IMR-90 (cell line): ENCODE measurements around the gene TSPAN33. TPM values are rescaled to one million over a fixed set of nuclear protein-coding genes. Genes with fewer than 3 reads are reported as not detected.

Experiments
- ATAC-seq: fragments of 200-7000 bp; cut with Tn5 transposase; 2 replicates; pipeline ENCODE4 v1.9.1; 2020; ENCODE audit warnings: low read depth, mild to moderate bottlenecking, moderate library complexity
- BruUV-seq: library from RNA; stranded (reverse); fragments of 400-500 nt; replicated peaks from 2 replicates; lab custom pipeline; 2021; lab: Mats Ljungman, UMichigan
- CTCF ChIA-PET: fragments of 300-600 bp; formaldehyde crosslinking; extraction: SDS; loops from one replicate; lab custom pipeline; 2021; ENCODE audit warnings: antibody characterized with exemption; lab: Yijun Ruan, JAX
- POLR2A ChIA-PET: fragments of 300-600 bp; sonication (Branson Sonifier 250); formaldehyde crosslinking; loops from one replicate; lab custom pipeline; 2022; ENCODE audit warnings: antibody characterized with exemption; ENCODE audit not compliant: unreplicated experiment; lab: Charles Lee
- DNase-seq: peaks from one replicate; pipeline ENCODE4 v3.0.0; 2013
- H2AFZ ChIP-seq: replicated peaks from 2 replicates; pipeline ENCODE3; 2013; ENCODE audit warnings: low read length, mild to moderate bottlenecking; ENCODE audit not compliant: poor library complexity
- H2AK5ac ChIP-seq: 2 replicates; pipeline ENCODE4 v1.6.1; 2013; ENCODE audit warnings: low read depth, low read length, inconsistent platforms
- H2AK9ac ChIP-seq: replicated peaks from 2 replicates; pipeline ENCODE3; 2013; ENCODE audit warnings: mild to moderate bottlenecking, low read depth, low read length, moderate library complexity; ENCODE audit not compliant: poor library complexity
- H2BK120ac ChIP-seq: 2 replicates; pipeline ENCODE4 v1.6.1; 2013; ENCODE audit warnings: low read depth, low read length, inconsistent platforms
- H2BK15ac ChIP-seq: 3 replicates; pipeline ENCODE4 v1.6.1; 2013; ENCODE audit warnings: low read depth, low read length, inconsistent platforms
- H2BK20ac ChIP-seq: 2 replicates; pipeline ENCODE4 v1.6.1; 2013; ENCODE audit warnings: low read depth, mild to moderate bottlenecking, inconsistent platforms, low read length, moderate library complexity
- H2BK5ac ChIP-seq: 2 replicates; pipeline ENCODE4 v1.6.1; 2013; ENCODE audit warnings: mild to moderate bottlenecking, low read depth, low read length, inconsistent platforms; ENCODE audit not compliant: poor library complexity, severe bottlenecking
- H3K14ac ChIP-seq: replicated peaks from 2 replicates; pipeline ENCODE4 v1.6.1; 2013; ENCODE audit warnings: low read depth, low read length, inconsistent platforms
- H3K18ac ChIP-seq: 2 replicates; pipeline ENCODE4 v1.6.1; 2013; ENCODE audit warnings: low read depth, low read length, control low read depth
- H3K23ac ChIP-seq: 2 replicates; pipeline ENCODE4 v1.6.1; 2013; ENCODE audit warnings: low read depth, low read length, inconsistent platforms
- H3K27ac ChIP-seq: 2 replicates; pipeline ENCODE4 v1.5.1; 2013; ENCODE audit warnings: mild to moderate bottlenecking, control low read depth, low read length; ENCODE audit not compliant: insufficient read depth
- H3K27me3 ChIP-seq: 2 replicates; pipeline ENCODE4 v1.6.1; 2013; ENCODE audit warnings: low read length; ENCODE audit not compliant: control insufficient read depth, insufficient read depth
- H3K36me3 ChIP-seq: 2 replicates; pipeline ENCODE4 v1.6.1; 2013; ENCODE audit warnings: low read length, mixed read lengths; ENCODE audit not compliant: control insufficient read depth, insufficient read depth
- H3K4ac ChIP-seq: 2 replicates; pipeline ENCODE4 v1.6.1; 2013; ENCODE audit warnings: low read depth, low read length, inconsistent platforms
- H3K4me1 ChIP-seq: 2 replicates; pipeline ENCODE4 v1.6.1; 2013; ENCODE audit warnings: low read length, mixed read lengths; ENCODE audit not compliant: control insufficient read depth, insufficient read depth
- H3K4me2 ChIP-seq: 2 replicates; pipeline ENCODE4 v1.6.1; 2013; ENCODE audit warnings: low read depth, mild to moderate bottlenecking, control low read depth, low read length, moderate library complexity
- H3K4me3 ChIP-seq: 2 replicates; pipeline ENCODE4 v1.5.1; 2013; ENCODE audit warnings: low read depth, mild to moderate bottlenecking, control low read depth, low read length, moderate library complexity; ENCODE audit not compliant: insufficient read depth
- H3K56ac ChIP-seq: 2 replicates; pipeline ENCODE4 v1.6.1; 2013; ENCODE audit warnings: low read length, inconsistent platforms; ENCODE audit not compliant: insufficient read depth; ENCODE audit errors: extremely low read depth
- H3K79me1 ChIP-seq, 2 experiments: 2 replicates each; pipeline ENCODE4 v1.6.1; 2013; ENCODE audit warnings: low read length in 2 of 2, inconsistent platforms in 1 of 2, low read depth in 1 of 2
- H3K9ac ChIP-seq: 2 replicates; pipeline ENCODE4 v1.6.1; 2013; ENCODE audit warnings: low read depth, low read length, control low read depth
- H3K9me1 ChIP-seq: 2 replicates; pipeline ENCODE4 v1.6.1; 2013; ENCODE audit warnings: low read length, inconsistent platforms; ENCODE audit not compliant: insufficient read depth
- H3K9me3 ChIP-seq: 2 replicates; pipeline ENCODE4 v1.6.1; 2013; ENCODE audit warnings: low read length; ENCODE audit not compliant: control insufficient read depth, insufficient read depth
- H4K20me1 ChIP-seq: 2 replicates; pipeline ENCODE4 v1.6.1; 2013; ENCODE audit warnings: low read length, inconsistent platforms; ENCODE audit not compliant: insufficient read depth
- H4K5ac ChIP-seq: 2 replicates; pipeline ENCODE4 v1.6.1; 2013; ENCODE audit warnings: mild to moderate bottlenecking, low read depth, low read length, control low read depth
- H4K8ac ChIP-seq, 2 experiments: 2 replicates each; pipeline ENCODE4 v1.6.1; 2013; ENCODE audit warnings: low read depth in 2 of 2, low read length in 2 of 2, control low read depth in 1 of 2, inconsistent platforms in 1 of 2
- H4K91ac ChIP-seq: 2 replicates; pipeline ENCODE4 v1.6.1; 2013; ENCODE audit warnings: low read depth, low read length, inconsistent platforms; ENCODE audit not compliant: insufficient read depth
- BHLHE40 ChIP-seq: fragments of 150-350 bp; IDR thresholded peaks from 2 replicates; pipeline ENCODE4 v1.6.1; 2016; ENCODE audit warnings: mild to moderate bottlenecking, low read depth, low read length
- CEBPB ChIP-seq: IDR thresholded peaks from 2 replicates; pipeline ENCODE4 v1.6.1; 2012; ENCODE audit warnings: low read depth, low read length, improper control_type of control experiment
- CHD1 ChIP-seq: IDR thresholded peaks from 2 replicates; pipeline ENCODE4 v1.6.1; 2012; ENCODE audit warnings: low read depth, low read length, improper control_type of control experiment
- FOS ChIP-seq: fragments of 150-350 bp; IDR thresholded peaks from 2 replicates; pipeline ENCODE4 v1.6.1; 2016; ENCODE audit warnings: low read depth, low read length
- MAFK ChIP-seq: IDR thresholded peaks from 2 replicates; pipeline ENCODE4 v1.6.1; 2012; ENCODE audit warnings: low read depth, low read length, improper control_type of control experiment
- MAZ ChIP-seq: IDR thresholded peaks from 2 replicates; pipeline ENCODE4 v1.6.1; 2012; ENCODE audit warnings: low read depth, mild to moderate bottlenecking, low read length, improper control_type of control experiment, moderate library complexity, borderline replicate concordance
- MXI1 ChIP-seq: IDR thresholded peaks from 2 replicates; pipeline ENCODE4 v1.6.1; 2012; ENCODE audit warnings: low read depth, mild to moderate bottlenecking, low read length, moderate library complexity, borderline replicate concordance
- NFE2L2 ChIP-seq: fragments of 150-350 bp; IDR thresholded peaks from 2 replicates; pipeline ENCODE4 v1.6.1; 2016; ENCODE audit warnings: low read depth, mild to moderate bottlenecking, low read length
- POLR2A ChIP-seq: IDR thresholded peaks from 2 replicates; pipeline ENCODE4 v1.6.1; 2012; ENCODE audit warnings: mild to moderate bottlenecking, low read depth, low read length
- RCOR1 ChIP-seq: IDR thresholded peaks from 2 replicates; pipeline ENCODE4 v1.6.1; 2012; ENCODE audit warnings: mild to moderate bottlenecking, low read length, improper control_type of control experiment; ENCODE audit not compliant: insufficient replicate concordance
- RFX5 ChIP-seq: IDR thresholded peaks from 2 replicates; pipeline ENCODE4 v1.8.0; 2012; ENCODE audit warnings: low read depth, mild to moderate bottlenecking, low read length, moderate library complexity
- SMC3 ChIP-seq: fragments of 150-350 bp; IDR thresholded peaks from 2 replicates; pipeline ENCODE4 v1.6.1; 2016; ENCODE audit warnings: low read depth, mild to moderate bottlenecking, antibody characterized with exemption, low read length, moderate library complexity
- WGBS, 2 experiments: methylation state at CpG; one replicate each; pipeline versions ENCODE4 v1.1.5 to v1.1.7; 2013; ENCODE audit warnings: missing lambda C conversion rate in 2 of 2; ENCODE audit not compliant: insufficient read length in 1 of 2; ENCODE audit errors: extremely low coverage in 2 of 2; 5-methylcytosine and 5-hydroxymethylcytosine counted together
- dilution Hi-C: fragments of 300-500 bp; cut with HindIII; formaldehyde crosslinking; loops from one replicate; pipeline ENCODE4 v1.14.3; 2018; ENCODE audit warnings: low sequenced_read_pairs; ENCODE audit not compliant: unreplicated experiment
- in situ Hi-C: fragments of 300-500 bp; cut with MboI; formaldehyde crosslinking; loops from 3 replicates; pipeline ENCODE4 v1.14.3; 2019; ENCODE audit warnings: low sequenced_read_pairs, inconsistent platforms, mixed read lengths
- intact Hi-C: fragments of 100-400 bp; cut with micrococcal nuclease; formaldehyde crosslinking; loops from 2 replicates; pipeline ENCODE4 v1.10.0; 2022
- polyA plus RNA-seq, 3 experiments: library from polyadenylated mRNA; depleted of rRNA; stranded (reverse); fragments of >200 nt; gene quantifications; 2 replicates each; pipeline ENCODE4 v1.2.3, GENCODE V29; 2012; ENCODE audit warnings: low replicate concordance in 1 of 3
- total RNA-seq: library from RNA; depleted of rRNA; stranded (reverse); fragments of >200 nt; gene quantifications from 2 replicates; pipeline ENCODE4 v1.2.3, GENCODE V29; 2012
- TF ChIP-seq, protein P1 (sequence below): conservative IDR thresholded peaks from 2 replicates; pipeline ENCODE4 v1.5.1; 2012; ENCODE audit warnings: mild to moderate bottlenecking, low read depth, low read length, improper control_type of control experiment
- TF ChIP-seq, protein P2 (sequence below): fragments of 150-350 bp; IDR thresholded peaks from 2 replicates; pipeline ENCODE4 v1.6.1; 2016; ENCODE audit warnings: low read depth, mild to moderate bottlenecking, low read length, moderate library complexity, borderline replicate concordance

TSPAN33 gene
- total and polyA plus RNA-seq, 2 of the 4 experiments (the other 2 are of a cell fraction), result 0.17 to 0.36 TPM

- TF ChIP-seq MAZ, result no peak
Measured at GRCh38 chr7:129169686-129170440, 25.4 kb downstream of the TSPAN33 start (continued).

DNA sequence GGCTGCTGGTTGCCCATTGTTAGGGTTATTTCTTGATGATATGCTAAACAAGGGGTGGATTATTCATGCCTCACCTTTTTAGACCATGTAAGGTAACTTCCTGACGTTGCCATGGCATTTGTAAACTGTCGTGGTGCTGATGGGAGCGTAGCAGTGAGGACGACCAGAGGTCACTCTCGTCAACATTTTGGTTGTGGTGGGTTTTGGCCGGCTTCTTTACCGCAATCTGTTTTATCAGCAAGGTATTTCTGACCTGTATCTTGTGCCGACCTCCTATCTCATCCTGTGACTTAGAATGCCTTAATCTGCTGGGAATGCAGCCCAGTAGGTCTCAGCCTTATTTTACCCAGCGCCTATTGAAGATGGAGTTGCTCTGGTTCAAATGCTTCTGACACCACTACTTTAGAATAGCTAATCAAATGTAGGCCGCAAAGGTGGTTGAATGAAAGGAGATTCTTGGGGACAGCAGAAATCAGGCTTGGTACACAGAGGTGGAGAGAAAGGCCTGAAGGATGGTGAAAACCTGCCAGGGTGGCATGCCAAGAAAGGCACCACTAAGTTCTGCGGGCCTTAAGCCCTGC lies 26.0 kb downstream of the TSPAN33 start:
- ATAC-seq (no peak), DNase-seq (no peak)
- Histone ChIP-seq H3K79me1 (no peaks in the 10 kb centered on the region), H2BK120ac (no peak overlapping the region), H3K4me1 (no peaks in the 10 kb centered on the region; the same call in 1 of the 2 replicates), H3K4me3 (no peak overlapping the region), H3K14ac (no peak overlapping the region), H3K36me3 (no peaks in the 10 kb centered on the region), H3K4ac (no peak overlapping the region), H3K9me3 (peaks cover 3% of the 10 kb centered on the region; the same call in 1 of the 2 replicates), H3K23ac (no peak overlapping the region), H4K8ac (no peak overlapping the region), H4K91ac (no peak overlapping the region), H2BK20ac (no peak overlapping the region), H2BK5ac (no peak overlapping the region), H3K9ac (no peak overlapping the region), H2BK15ac (no peak overlapping the region), H3K27me3 (peaks cover 48% of the 10 kb centered on the region), H3K18ac (no peak overlapping the region), H4K5ac (no peak overlapping the region), H2AK9ac (no peak overlapping the region), H2AFZ (no peak overlapping the region), H3K9me1 (no peaks in the 10 kb centered on the region), H3K4me2 (no peak overlapping the region), H3K27ac (no peak overlapping the region), H2AK5ac (no peak overlapping the region), H3K56ac (no peak overlapping the region), H4K20me1 (no peaks in the 10 kb centered on the region)
- dilution Hi-C loops (no loop called here), in situ Hi-C loops (no loop called here), intact Hi-C loops (no loop called here)
- no TSS peak for BruUV-seq
- WGBS, 2 experiments, result 80% methylated on average over 1 of the region's 11 CpGs; no CpG with 5 or more reads in 1 of the 2 experiments
- POLR2A ChIA-PET, result no interaction called here
- CTCF ChIA-PET, result no interaction called here
- TF ChIP-seq CHD1 (no peak), MAZ (no peak), RFX5 (no peak), RCOR1 (no peak), MXI1 (no peak), SMC3 (no peak), BHLHE40 (no peak), CEBPB (no peak), POLR2A (no peak), NFE2L2 (no peak), MAFK (no peak), FOS (no peak)
- TF ChIP-seq, protein P1, sequence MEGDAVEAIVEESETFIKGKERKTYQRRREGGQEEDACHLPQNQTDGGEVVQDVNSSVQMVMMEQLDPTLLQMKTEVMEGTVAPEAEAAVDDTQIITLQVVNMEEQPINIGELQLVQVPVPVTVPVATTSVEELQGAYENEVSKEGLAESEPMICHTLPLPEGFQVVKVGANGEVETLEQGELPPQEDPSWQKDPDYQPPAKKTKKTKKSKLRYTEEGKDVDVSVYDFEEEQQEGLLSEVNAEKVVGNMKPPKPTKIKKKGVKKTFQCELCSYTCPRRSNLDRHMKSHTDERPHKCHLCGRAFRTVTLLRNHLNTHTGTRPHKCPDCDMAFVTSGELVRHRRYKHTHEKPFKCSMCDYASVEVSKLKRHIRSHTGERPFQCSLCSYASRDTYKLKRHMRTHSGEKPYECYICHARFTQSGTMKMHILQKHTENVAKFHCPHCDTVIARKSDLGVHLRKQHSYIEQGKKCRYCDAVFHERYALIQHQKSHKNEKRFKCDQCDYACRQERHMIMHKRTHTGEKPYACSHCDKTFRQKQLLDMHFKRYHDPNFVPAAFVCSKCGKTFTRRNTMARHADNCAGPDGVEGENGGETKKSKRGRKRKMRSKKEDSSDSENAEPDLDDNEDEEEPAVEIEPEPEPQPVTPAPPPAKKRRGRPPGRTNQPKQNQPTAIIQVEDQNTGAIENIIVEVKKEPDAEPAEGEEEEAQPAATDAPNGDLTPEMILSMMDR, result no peak
- TF ChIP-seq, protein P2, sequence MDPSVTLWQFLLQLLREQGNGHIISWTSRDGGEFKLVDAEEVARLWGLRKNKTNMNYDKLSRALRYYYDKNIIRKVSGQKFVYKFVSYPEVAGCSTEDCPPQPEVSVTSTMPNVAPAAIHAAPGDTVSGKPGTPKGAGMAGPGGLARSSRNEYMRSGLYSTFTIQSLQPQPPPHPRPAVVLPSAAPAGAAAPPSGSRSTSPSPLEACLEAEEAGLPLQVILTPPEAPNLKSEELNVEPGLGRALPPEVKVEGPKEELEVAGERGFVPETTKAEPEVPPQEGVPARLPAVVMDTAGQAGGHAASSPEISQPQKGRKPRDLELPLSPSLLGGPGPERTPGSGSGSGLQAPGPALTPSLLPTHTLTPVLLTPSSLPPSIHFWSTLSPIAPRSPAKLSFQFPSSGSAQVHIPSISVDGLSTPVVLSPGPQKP, result no peak
